HEK293 (cell line): ENCODE measurements around the gene OR1I1.

ENCODE experiments used
- BCL6B ChIP-seq: fragments of 450-650 bp; formaldehyde crosslinking; IDR thresholded peaks from 2 replicates; pipeline ENCODE4 v1.5.1; 2017; ENCODE audit warnings: missing biosample characterization, missing genetic modification characterization
- EGR2 ChIP-seq: fragments of 450-650 bp; formaldehyde crosslinking; IDR thresholded peaks from 2 replicates; pipeline ENCODE4 v1.5.1; 2016; ENCODE audit warnings: low read depth, missing biosample characterization, missing genetic modification characterization
- GFI1B ChIP-seq: fragments of 450-650 bp; formaldehyde crosslinking; IDR thresholded peaks from 2 replicates; pipeline ENCODE4 v1.5.1; 2016; ENCODE audit warnings: missing biosample characterization, missing genetic modification characterization
- INSM2 ChIP-seq: fragments of 450-650 bp; formaldehyde crosslinking; IDR thresholded peaks from 2 replicates; pipeline ENCODE4 v1.5.1; 2016; ENCODE audit warnings: missing biosample characterization, missing genetic modification characterization
- PRDM1 ChIP-seq: fragments of 450-650 bp; formaldehyde crosslinking; IDR thresholded peaks from 2 replicates; pipeline ENCODE4; 2016; ENCODE audit warnings: missing biosample characterization, missing genetic modification characterization
- RBAK ChIP-seq: fragments of 450-650 bp; formaldehyde crosslinking; IDR thresholded peaks from 2 replicates; pipeline ENCODE4 v1.5.1; 2016; ENCODE audit warnings: missing biosample characterization, missing genetic modification characterization
- SETDB1 ChIP-seq: IDR thresholded peaks from one replicate; pipeline ENCODE4 v1.6.1; 2017; ENCODE audit warnings: mild to moderate bottlenecking, low read length, moderate library complexity, mixed read lengths; ENCODE audit not compliant: insufficient read length
- TCF7L2 ChIP-seq: IDR thresholded peaks from 2 replicates; pipeline ENCODE4 v1.6.1; 2011; ENCODE audit warnings: low read depth, mild to moderate bottlenecking, inconsistent platforms, low read length, moderate library complexity, borderline replicate concordance
- TSHZ1 ChIP-seq: fragments of 450-650 bp; formaldehyde crosslinking; IDR thresholded peaks from 2 replicates; pipeline ENCODE4 v1.5.1; 2016; ENCODE audit warnings: missing biosample characterization, missing genetic modification characterization, borderline replicate concordance
- WT1 ChIP-seq: fragments of 450-650 bp; formaldehyde crosslinking; IDR thresholded peaks from 2 replicates; pipeline ENCODE4 v1.5.1; 2016; ENCODE audit warnings: missing biosample characterization, missing genetic modification characterization
- ZFP3 ChIP-seq: fragments of 450-650 bp; formaldehyde crosslinking; IDR thresholded peaks from 2 replicates; pipeline ENCODE4 v1.5.1; 2016; ENCODE audit warnings: low read depth, missing biosample characterization, missing genetic modification characterization
- ZFP41 ChIP-seq: fragments of 450-650 bp; formaldehyde crosslinking; IDR thresholded peaks from 2 replicates; pipeline ENCODE4 v1.5.1; 2016; ENCODE audit warnings: missing biosample characterization, missing genetic modification characterization, borderline replicate concordance
- ZNF112 ChIP-seq: fragments of 450-650 bp; formaldehyde crosslinking; IDR thresholded peaks from 2 replicates; pipeline ENCODE4 v1.5.0; 2017; ENCODE audit warnings: missing biosample characterization, missing genetic modification characterization
- ZNF18 ChIP-seq: fragments of 450-650 bp; formaldehyde crosslinking; IDR thresholded peaks from 2 replicates; pipeline ENCODE4 v1.5.1; 2016; ENCODE audit warnings: missing biosample characterization, missing genetic modification characterization
- ZNF2 ChIP-seq: fragments of 450-650 bp; formaldehyde crosslinking; IDR thresholded peaks from 2 replicates; pipeline ENCODE4 v1.5.1; 2016; ENCODE audit warnings: missing biosample characterization, missing genetic modification characterization
- ZNF23 ChIP-seq: fragments of 450-650 bp; formaldehyde crosslinking; IDR thresholded peaks from 2 replicates; pipeline ENCODE4 v1.5.1; 2016; ENCODE audit warnings: missing biosample characterization, missing genetic modification characterization, borderline replicate concordance
- ZNF274 ChIP-seq, 2 experiments: fragments of 200-500 bp in 1 of 2; fragments of 450-650 bp in 1 of 2; sonication (Bioruptor generic) in 1 of 2; formaldehyde crosslinking in 1 of 2; IDR thresholded peaks; 2 replicates each; pipeline versions ENCODE4 v1.5.1 to v1.6.1; 2014 to 2016; ENCODE audit warnings: borderline replicate concordance in 1 of 2, inconsistent platforms in 1 of 2, low read length in 1 of 2, missing biosample characterization in 1 of 2, missing genetic modification characterization in 1 of 2
- ZNF324 ChIP-seq: fragments of 450-650 bp; formaldehyde crosslinking; IDR thresholded peaks from 2 replicates; pipeline ENCODE4 v1.5.1; 2016; ENCODE audit warnings: missing biosample characterization, missing genetic modification characterization
- ZNF362 ChIP-seq: fragments of 450-650 bp; formaldehyde crosslinking; IDR thresholded peaks from 2 replicates; pipeline ENCODE4 v1.5.1; 2016; ENCODE audit warnings: missing biosample characterization, missing genetic modification characterization
- ZNF391 ChIP-seq: fragments of 450-650 bp; formaldehyde crosslinking; IDR thresholded peaks from 2 replicates; pipeline ENCODE4 v1.5.1; 2016; ENCODE audit warnings: low read depth, missing biosample characterization, missing genetic modification characterization, borderline replicate concordance
- ZNF404 ChIP-seq: fragments of 450-650 bp; formaldehyde crosslinking; IDR thresholded peaks from 2 replicates; pipeline ENCODE4 v1.5.1; 2017; ENCODE audit warnings: missing biosample characterization, missing genetic modification characterization
- ZNF521 ChIP-seq: fragments of 450-650 bp; formaldehyde crosslinking; IDR thresholded peaks from 2 replicates; pipeline ENCODE4 v1.5.1; 2017; ENCODE audit warnings: missing biosample characterization, mild to moderate bottlenecking, missing genetic modification characterization
- ZNF530 ChIP-seq: fragments of 450-650 bp; formaldehyde crosslinking; IDR thresholded peaks from 2 replicates; pipeline ENCODE4 v1.5.1; 2016; ENCODE audit warnings: low read depth, missing biosample characterization, missing genetic modification characterization
- ZNF544 ChIP-seq: fragments of 450-650 bp; formaldehyde crosslinking; IDR thresholded peaks from 2 replicates; pipeline ENCODE4 v1.5.0; 2017; ENCODE audit warnings: missing biosample characterization, missing genetic modification characterization
- ZNF580 ChIP-seq: fragments of 450-650 bp; formaldehyde crosslinking; IDR thresholded peaks from 2 replicates; pipeline ENCODE4 v1.5.1; 2016; ENCODE audit warnings: missing biosample characterization, missing genetic modification characterization
- ZNF629 ChIP-seq: fragments of 450-650 bp; formaldehyde crosslinking; IDR thresholded peaks from 2 replicates; pipeline ENCODE4 v1.5.1; 2017; ENCODE audit warnings: missing biosample characterization, missing genetic modification characterization
- ZNF658 ChIP-seq: fragments of 450-650 bp; formaldehyde crosslinking; IDR thresholded peaks from 2 replicates; pipeline ENCODE4; 2016; ENCODE audit warnings: missing biosample characterization, missing genetic modification characterization
- ZNF670 ChIP-seq: fragments of 450-650 bp; formaldehyde crosslinking; IDR thresholded peaks from 2 replicates; pipeline ENCODE4 v1.5.1; 2016; ENCODE audit warnings: missing biosample characterization, missing genetic modification characterization, low read depth
- ZNF777 ChIP-seq: fragments of 450-650 bp; formaldehyde crosslinking; IDR thresholded peaks from 2 replicates; pipeline ENCODE4 v1.5.1; 2017; ENCODE audit warnings: missing biosample characterization, missing genetic modification characterization, borderline replicate concordance
- ZNF843 ChIP-seq: fragments of 450-650 bp; formaldehyde crosslinking; IDR thresholded peaks from 2 replicates; pipeline ENCODE4 v1.5.1; 2016; ENCODE audit warnings: missing biosample characterization, missing genetic modification characterization

The OR1I1 gene

GRCh38 chr19:15125232-15126067 lies 43.4 kb downstream of the OR1I1 start (continued):
- TF ChIP-seq TSHZ1 (tag by site-specific recombination) (no peak), SETDB1 (no peak), ZNF530 (tag by site-specific recombination) (no peak), ZNF404 (tag by site-specific recombination) (no peak), RBAK (tag by site-specific recombination) (no peak), TCF7L2 (no peak), ZNF777 (tag by site-specific recombination) (peak; percentile 96; the same call in 1 of the 2 replicates), ZFP3 (tag by site-specific recombination) (no peak), ZNF324 (peak; percentile 80), ZFP41 (tag by site-specific recombination) (no peak), ZNF18 (no peak; the same call in 1 of the 2 replicates), ZNF629 (tag by site-specific recombination) (peak; percentile 83), ZNF521 (tag by site-specific recombination) (no peak), ZNF544 (tag by site-specific recombination) (no peak), ZNF362 (tag by site-specific recombination) (no peak), ZNF23 (tag by site-specific recombination) (no peak), ZNF391 (tag by site-specific recombination) (peak; percentile 29; the same call in 1 of the 2 replicates), PRDM1 (tag by site-specific recombination) (no peak), BCL6B (tag by site-specific recombination) (no peak), ZNF658 (tag by site-specific recombination) (no peak), ZNF580 (tag by site-specific recombination) (peak; percentile 68; the same call in 1 of the 2 replicates), ZNF112 (tag by site-specific recombination) (no peak), INSM2 (tag by site-specific recombination) (peak; percentile 65), ZNF843 (tag by site-specific recombination) (peak; percentile 66; the same call in 1 of the 2 replicates), ZNF274 (IDR thresholded peaks at IDR 0.05; ENCODE audit: low read length) (no peak), ZNF274 (tag by site-specific recombination; IDR thresholded peaks at IDR 0.05; ENCODE audit: borderline replicate concordance) (no peak), GFI1B (tag by site-specific recombination) (peak; percentile 72; the same call in 1 of the 2 replicates), ZNF2 (tag by site-specific recombination) (peak; percentile 67; the same call in 1 of the 2 replicates), WT1 (tag by site-specific recombination) (0 out of 2 replicates have a peak, but pooled peaks have one; percentile 33), ZNF670 (tag by site-specific recombination) (no peak), EGR2 (tag by site-specific recombination) (peak; percentile 90)
